VCaP (cell line): ENCODE data around the gene EPHB2.

Source experiments
- H3K27ac ChIP-seq: fragments of 450-650 bp; 2 replicates; pipeline ENCODE4 v1.5.1; 2017
- TF ChIP-seq, protein P1 (sequence below): fragments of 450-650 bp; conservative IDR thresholded peaks from 2 replicates; pipeline ENCODE4 v1.5.1; 2017; ENCODE audit warnings: mild to moderate bottlenecking, moderate library complexity

Gene EPHB2

DNA sequence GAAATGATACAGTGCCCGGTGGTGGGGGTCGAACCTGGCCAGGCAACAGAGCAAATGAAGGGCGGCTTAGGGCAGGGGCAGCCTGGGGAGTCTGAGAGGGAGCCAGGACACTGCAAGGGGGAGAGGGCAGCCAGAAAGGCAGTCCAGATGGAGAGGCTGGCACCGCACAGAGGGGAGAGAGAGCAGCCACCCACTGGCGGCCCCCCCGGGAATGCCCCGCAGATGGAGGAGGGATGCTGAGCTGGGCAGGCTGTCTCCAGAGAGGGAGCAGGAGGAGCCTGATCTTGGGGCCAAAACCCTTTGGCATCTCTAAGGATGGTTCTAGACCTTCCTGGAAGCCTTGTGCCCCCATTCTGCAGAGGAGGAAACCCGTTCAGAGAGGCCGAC lies 149.8 kb downstream of the EPHB2 start:
- TF ChIP-seq, protein P1, sequence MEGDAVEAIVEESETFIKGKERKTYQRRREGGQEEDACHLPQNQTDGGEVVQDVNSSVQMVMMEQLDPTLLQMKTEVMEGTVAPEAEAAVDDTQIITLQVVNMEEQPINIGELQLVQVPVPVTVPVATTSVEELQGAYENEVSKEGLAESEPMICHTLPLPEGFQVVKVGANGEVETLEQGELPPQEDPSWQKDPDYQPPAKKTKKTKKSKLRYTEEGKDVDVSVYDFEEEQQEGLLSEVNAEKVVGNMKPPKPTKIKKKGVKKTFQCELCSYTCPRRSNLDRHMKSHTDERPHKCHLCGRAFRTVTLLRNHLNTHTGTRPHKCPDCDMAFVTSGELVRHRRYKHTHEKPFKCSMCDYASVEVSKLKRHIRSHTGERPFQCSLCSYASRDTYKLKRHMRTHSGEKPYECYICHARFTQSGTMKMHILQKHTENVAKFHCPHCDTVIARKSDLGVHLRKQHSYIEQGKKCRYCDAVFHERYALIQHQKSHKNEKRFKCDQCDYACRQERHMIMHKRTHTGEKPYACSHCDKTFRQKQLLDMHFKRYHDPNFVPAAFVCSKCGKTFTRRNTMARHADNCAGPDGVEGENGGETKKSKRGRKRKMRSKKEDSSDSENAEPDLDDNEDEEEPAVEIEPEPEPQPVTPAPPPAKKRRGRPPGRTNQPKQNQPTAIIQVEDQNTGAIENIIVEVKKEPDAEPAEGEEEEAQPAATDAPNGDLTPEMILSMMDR, result no peak
- H3K27ac ChIP-seq, result no peak overlapping the region

DNA sequence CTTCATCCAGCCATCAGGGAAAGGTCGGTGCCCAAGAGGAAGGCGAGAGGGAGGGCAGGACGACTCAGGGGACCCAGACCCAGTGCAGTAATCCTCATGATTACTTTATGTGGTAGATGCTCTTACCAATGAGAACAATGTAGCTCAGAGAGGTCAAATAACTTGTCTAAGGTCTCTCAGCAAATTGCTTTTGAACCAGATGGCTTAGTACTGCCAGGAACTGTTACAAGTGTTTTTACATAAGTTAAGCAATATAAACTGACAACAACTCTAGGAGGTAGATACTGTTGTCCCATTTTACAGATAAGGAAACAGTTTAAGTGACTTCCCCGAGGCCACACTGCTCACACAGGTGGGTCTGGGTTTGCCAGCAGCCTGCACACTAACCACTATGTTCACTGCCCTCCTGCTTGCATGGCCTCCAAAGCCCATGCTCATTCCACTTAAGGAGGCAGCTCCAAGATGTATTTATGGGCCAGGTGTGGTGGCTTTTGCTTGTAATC lies 150.3 kb downstream of the EPHB2 start:
- H3K27ac ChIP-seq, result no peak overlapping the region
- TF ChIP-seq, protein P1, result no peak

DNA sequence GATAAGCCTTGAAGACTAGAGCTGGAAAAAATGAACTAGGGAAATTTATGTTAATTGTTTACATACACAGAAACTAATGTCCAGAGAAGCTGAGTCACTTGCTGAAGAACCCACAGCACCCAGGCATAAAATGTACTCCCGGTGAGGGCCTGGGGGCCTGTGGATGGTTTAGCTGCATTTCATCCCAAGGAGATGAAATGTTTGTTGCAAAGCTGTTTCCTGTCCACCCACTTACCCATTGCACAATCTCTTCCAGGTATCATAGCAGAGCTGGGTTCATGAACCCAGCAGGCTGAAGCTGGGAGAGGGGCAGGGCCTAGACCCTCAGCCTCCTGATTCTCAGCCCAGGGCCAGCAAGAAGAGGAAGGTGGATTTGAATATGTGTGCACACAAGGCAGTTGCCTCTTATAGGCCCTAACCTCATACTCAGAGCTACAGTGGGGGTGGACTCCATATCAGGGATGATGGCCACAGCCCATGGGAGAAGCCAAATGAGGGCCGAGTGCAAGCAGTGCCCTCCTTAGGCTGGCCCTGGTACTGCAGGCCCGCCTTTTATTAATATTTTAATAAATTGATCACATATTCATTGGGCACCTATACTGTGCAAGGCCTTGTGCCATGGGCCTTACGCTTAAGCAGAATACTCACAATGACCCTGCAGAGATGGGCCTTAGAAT lies 151.3 kb downstream of the EPHB2 start:
- no peak overlapping the region for H3K27ac ChIP-seq
- TF ChIP-seq, protein P1, result peak; percentile 70

DNA sequence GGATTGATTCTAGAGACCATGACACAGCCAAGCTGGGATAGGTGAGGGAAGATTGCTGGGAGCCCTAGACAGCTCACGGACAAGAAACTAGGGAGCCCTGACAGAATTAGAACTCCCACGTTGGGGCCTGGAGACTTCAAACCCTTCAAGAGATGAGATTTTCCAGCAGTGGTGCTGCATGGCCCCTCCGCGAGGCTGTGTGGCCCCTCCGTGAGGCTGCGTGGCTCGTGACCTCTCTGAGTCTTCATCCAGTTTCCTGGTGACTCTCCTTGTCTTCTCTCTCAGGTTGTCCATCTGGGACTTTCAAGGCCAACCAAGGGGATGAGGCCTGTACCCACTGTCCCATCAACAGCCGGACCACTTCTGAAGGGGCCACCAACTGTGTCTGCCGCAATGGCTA lies 152.1 kb downstream of the EPHB2 start:
- H3K27ac ChIP-seq, result no peak overlapping the region
- TF ChIP-seq, protein P1, result no peak

DNA sequence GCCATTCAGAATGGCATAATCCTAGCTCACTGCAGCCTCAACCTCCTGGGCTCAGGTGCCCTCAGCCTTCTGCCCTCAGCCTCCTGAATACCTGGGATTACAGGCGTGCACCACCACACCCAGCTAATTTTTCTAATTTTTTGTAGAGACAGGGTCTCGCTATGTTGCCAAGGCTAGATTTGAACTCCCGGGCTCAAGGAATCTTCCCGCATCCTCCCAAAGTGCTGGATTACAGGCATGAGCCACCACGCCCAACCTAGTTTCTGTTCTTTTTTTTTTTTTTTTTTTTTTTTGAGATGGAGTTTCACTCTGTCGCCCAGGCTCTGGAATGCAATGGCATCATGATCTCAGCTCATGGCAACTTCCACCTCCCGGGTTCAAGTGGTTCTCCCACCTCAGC lies 153.1 kb downstream of the EPHB2 start:
- TF ChIP-seq, protein P1, result no peak

DNA sequence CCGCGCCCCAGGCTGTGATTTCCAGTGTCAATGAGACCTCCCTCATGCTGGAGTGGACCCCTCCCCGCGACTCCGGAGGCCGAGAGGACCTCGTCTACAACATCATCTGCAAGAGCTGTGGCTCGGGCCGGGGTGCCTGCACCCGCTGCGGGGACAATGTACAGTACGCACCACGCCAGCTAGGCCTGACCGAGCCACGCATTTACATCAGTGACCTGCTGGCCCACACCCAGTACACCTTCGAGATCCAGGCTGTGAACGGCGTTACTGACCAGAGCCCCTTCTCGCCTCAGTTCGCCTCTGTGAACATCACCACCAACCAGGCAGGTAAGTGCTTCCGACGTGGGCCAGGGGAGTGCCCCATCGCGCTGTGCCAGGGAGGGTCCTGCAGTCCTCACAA lies 154.2 kb downstream of the EPHB2 start:
- TF ChIP-seq, protein P1, result no peak
- H3K27ac ChIP-seq, result no peak overlapping the region

More for the DNA sequence above, 153.1 kb downstream of the EPHB2 start:
- H3K27ac ChIP-seq, result no peak overlapping the region

DNA sequence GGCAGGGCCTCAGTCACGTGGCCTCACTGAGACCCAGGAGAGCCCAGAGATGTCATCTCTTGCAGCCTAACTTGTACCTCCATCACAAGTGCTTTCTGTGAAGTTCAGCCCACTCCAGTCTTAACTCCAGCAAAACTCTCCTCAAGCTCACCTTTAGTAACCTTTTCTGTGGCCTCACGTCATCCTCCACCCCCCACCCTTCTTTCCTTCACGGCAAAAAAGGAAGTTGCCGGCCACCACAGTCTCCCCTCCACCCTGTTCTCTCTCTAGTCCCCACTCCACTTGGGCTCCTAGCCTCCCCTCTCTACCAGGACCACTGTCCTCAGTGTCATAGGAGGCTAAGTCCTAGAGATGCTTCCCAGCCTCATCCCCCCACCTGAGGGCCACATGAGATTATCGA lies 155.1 kb downstream of the EPHB2 start:
- no peak overlapping the region for H3K27ac ChIP-seq
- TF ChIP-seq, protein P1, result no peak
